Measurements from ENCODE around the gene EME1. TPM values are rescaled to one million over a fixed set of nuclear protein-coding genes. Genes with fewer than 3 reads are reported as not detected.

EME1 gene
- polyA plus RNA-seq, 1 of the 3 experiments (the other 2 are of a cell fraction) = 16.9 TPM

- ChIA-PET CTCF (interaction anchor here (0.8 to 4.9 kb wide), 7 partner anchors 11 to 192 kb away, joined by 3 to 20 read pairs (median 6); partner anchors contain the start of genes EME1 and MRPL27), POLR2A (no interaction called here)
- Histone ChIP-seq H3K9me3 (no peaks in the 10 kb centered on the region), H3K79me2 (ENCODE audit: insufficient read depth) (peaks cover 85% of the 10 kb centered on the region), H3K4me2 (no peak overlapping the region), H2AFZ (ENCODE audit: low read depth) (no peak overlapping the region), H3K27ac (ENCODE audit: low read depth in 2 of 2, low read length in 1 of 2) (no peak overlapping the region), H4K20me1 (ENCODE audit: insufficient read depth) (peaks cover 59% of the 10 kb centered on the region), H3K36me3 (replicated peaks in 1 of 2; ENCODE audit: control insufficient read depth in 1 of 2, insufficient read depth in 2 of 2, low read length in 1 of 2) (peaks cover 69 to 82% of the 10 kb centered on the region in 2 experiments), H3K9ac (no peak overlapping the region), H3K4me3 (ENCODE audit: low read depth in 2 of 2, low read length in 1 of 2) (no peak overlapping the region), H3K4me1 (ENCODE audit: control insufficient read depth in 1 of 2, insufficient read depth in 2 of 2, low read depth in 1 of 2, low read length in 1 of 2) (peaks cover 10 to 17% of the 10 kb centered on the region in 2 experiments), H3K27me3 (ENCODE audit: insufficient read depth) (no peaks in the 10 kb centered on the region), H3K9me2 (no peaks in the 10 kb centered on the region), H3F3A (replicated peaks; ENCODE audit: insufficient read depth) (peaks cover 14% of the 10 kb centered on the region)
- TF ChIP-seq TAF1 (IDR thresholded peaks at IDR 0.05; ENCODE audit: borderline replicate concordance, low read depth, low read length) (no peak), EZH2phosphoT487 (IDR thresholded peaks at IDR 0.05; ENCODE audit: borderline replicate concordance, low read depth) (no peak), FOXJ3 (CRISPR knock-in tag; IDR thresholded peaks at IDR 0.05) (no peak), CHD2 (IDR thresholded peaks at IDR 0.05; ENCODE audit: low read length, partially characterized antibody) (no peak), MEF2A (IDR thresholded peaks at IDR 0.05; ENCODE audit: borderline replicate concordance, low read depth) (no peak), ELF1 (IDR thresholded peaks at IDR 0.05) (no peak), USF1 (IDR thresholded peaks at IDR 0.05; ENCODE audit: borderline replicate concordance, low read depth) (no peak), FOSL2 (IDR thresholded peaks at IDR 0.05; ENCODE audit: borderline replicate concordance, low read depth) (no peak), JUND (IDR thresholded peaks at IDR 0.05) (no peak), GABPA (IDR thresholded peaks at IDR 0.05; ENCODE audit: low read depth) (no peak), TEAD4 (IDR thresholded peaks at IDR 0.05; ENCODE audit: borderline replicate concordance, insufficient read depth) (no peak), RXRA (IDR thresholded peaks at IDR 0.05; ENCODE audit: borderline replicate concordance, low read depth) (no peak), GATA2 (CRISPR knock-in tag; IDR thresholded peaks at IDR 0.05) (no peak), RFX5 (IDR thresholded peaks at IDR 0.05; ENCODE audit: low read length) (no peak), YY1 (IDR thresholded peaks at IDR 0.05; ENCODE audit: low read depth) (no peak), NRF1 (IDR thresholded peaks at IDR 0.05; ENCODE audit: low read depth, low read length) (no peak)
- TF ChIP-seq, protein P1, sequence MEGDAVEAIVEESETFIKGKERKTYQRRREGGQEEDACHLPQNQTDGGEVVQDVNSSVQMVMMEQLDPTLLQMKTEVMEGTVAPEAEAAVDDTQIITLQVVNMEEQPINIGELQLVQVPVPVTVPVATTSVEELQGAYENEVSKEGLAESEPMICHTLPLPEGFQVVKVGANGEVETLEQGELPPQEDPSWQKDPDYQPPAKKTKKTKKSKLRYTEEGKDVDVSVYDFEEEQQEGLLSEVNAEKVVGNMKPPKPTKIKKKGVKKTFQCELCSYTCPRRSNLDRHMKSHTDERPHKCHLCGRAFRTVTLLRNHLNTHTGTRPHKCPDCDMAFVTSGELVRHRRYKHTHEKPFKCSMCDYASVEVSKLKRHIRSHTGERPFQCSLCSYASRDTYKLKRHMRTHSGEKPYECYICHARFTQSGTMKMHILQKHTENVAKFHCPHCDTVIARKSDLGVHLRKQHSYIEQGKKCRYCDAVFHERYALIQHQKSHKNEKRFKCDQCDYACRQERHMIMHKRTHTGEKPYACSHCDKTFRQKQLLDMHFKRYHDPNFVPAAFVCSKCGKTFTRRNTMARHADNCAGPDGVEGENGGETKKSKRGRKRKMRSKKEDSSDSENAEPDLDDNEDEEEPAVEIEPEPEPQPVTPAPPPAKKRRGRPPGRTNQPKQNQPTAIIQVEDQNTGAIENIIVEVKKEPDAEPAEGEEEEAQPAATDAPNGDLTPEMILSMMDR (IDR thresholded peaks at IDR 0.05) = no peak
- TF ChIP-seq, protein P2, sequence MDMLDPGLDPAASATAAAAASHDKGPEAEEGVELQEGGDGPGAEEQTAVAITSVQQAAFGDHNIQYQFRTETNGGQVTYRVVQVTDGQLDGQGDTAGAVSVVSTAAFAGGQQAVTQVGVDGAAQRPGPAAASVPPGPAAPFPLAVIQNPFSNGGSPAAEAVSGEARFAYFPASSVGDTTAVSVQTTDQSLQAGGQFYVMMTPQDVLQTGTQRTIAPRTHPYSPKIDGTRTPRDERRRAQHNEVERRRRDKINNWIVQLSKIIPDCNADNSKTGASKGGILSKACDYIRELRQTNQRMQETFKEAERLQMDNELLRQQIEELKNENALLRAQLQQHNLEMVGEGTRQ (IDR thresholded peaks at IDR 0.05; ENCODE audit: borderline replicate concordance, low read depth, low read length) = no peak
- no peak for DNase-seq
- 81% methylated on average over 6 of the region's 6 CpGs for WGBS (ENCODE audit: low lambda C conversion rate)
These were observed 19.6 kb downstream of the EME1 start for GRCh38 chr17:50392621-50393020.
